ENCODE data around the gene PNKD.
"Not testable (repeated sequence)": the region's sequence is repeated elsewhere in the genome, so short reads cannot be mapped to it uniquely, and the experiment has no call there.

Gene PNKD

GRCh38 chr2:218290316-218291261, 20.3 kb downstream of the PNKD start:
- DNase-seq (ENCODE audit: extremely low spot score, insufficient read length, low read depth), result no peak
- peak; percentile 93 for FAIRE-seq

- FAIRE-seq (no peak), DNase-seq (ENCODE audit: extremely low spot score, insufficient read length, low read depth) (no peak)
These were observed 21.2 kb downstream of the PNKD start for GRCh38 chr2:218291318-218292047.

DNA sequence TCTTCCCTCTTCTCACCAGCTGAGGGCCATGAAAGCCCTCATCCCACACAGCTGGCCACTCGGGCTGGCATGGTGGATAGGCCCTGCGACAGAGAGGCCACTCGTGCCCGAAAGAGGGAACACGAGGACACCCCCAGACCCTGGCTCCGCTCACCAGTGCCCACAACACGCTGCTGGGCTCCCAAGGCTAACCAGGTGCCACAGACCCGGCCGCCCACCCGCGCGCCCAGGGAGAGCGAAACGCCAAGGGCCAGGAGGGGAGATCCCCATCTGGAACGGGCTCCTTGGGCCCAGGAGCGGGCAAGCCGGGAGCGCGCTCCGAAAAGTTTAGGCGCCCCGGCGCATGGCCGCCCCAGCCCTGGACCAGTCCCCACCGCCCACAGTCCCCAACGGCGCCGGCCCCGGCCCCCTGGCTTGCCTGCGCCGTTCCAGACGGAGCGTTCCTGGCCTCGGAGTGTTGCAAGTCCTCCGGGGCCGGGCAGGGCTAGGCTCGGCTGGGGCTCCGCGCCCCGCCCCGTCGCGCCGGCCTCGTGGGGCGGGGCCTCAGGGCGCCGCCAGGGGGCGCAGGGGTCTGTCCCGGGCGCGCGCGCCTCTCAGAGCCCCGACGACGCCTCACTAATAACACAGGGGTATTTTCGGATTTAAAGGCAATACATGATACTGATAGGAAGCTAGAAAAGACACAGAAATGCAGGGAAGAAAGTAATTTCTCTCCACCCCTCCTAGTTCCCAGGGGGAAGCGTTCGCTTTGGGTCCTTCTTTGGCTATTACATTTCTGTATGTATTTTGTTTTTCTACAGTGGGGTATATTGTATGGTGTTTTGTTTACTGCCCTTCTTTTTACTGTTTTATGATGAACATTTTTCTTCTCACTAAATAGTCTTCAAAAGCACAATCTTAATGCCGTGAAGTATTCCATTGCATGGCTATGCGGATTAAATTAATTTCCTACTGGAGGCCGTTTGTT, 22.0 kb downstream of the PNKD start, which contains the start of gene TMBIM1:
Gene TMBIM1, minus strand, starts transcription at position 456 of the 967 bp plus-strand sequence. CDS start 10,362 bp downstream, outside the sequence.
- peak; percentile 82 for DNase-seq (ENCODE audit: extremely low spot score, insufficient read length, low read depth)

DNA sequence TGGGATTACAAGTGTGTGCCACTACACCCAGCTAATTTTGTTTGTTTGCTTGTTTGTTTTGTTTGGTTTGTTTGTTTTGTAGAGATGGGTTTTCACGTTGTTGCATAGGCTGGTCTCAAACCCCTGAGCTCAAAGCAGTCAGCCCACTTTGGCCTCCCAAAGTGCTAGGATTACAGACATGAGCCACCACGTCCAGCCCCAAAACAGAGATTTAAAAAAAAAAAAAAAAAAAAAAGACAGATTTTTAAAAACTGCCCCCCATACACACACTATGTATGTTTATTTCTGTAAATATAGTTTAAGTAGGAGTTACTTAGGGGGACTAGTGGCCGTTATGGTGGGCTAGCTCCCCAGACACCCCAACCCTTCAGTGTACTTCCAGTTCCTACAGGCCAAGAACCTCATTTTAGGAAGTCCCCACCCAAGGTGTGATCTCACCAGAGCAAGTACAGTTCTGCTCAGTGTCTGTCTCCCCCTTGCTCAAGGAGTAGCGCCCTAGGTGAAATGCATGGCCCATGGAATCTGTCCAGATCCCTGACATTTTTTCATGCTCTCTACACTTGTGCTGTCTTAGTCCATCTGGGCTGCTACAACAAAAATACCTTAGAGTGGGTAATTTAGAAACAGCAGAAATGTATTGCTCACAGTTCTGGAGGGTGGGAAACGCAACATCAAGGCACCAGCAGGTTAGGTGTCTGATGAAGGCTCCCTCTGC, 23.6 kb downstream of the PNKD start:
- no peak for FAIRE-seq
- DNase-seq (ENCODE audit: extremely low spot score, insufficient read length, low read depth), result no peak

More for the DNA sequence above, 22.0 kb downstream of the PNKD start, which contains the start of gene TMBIM1:
- peak; percentile 48 for FAIRE-seq

GRCh38 chr2:218294430-218295022, 24.2 kb downstream of the PNKD start:
- FAIRE-seq (no peak), DNase-seq (ENCODE audit: extremely low spot score, insufficient read length, low read depth) (no peak)

DNA sequence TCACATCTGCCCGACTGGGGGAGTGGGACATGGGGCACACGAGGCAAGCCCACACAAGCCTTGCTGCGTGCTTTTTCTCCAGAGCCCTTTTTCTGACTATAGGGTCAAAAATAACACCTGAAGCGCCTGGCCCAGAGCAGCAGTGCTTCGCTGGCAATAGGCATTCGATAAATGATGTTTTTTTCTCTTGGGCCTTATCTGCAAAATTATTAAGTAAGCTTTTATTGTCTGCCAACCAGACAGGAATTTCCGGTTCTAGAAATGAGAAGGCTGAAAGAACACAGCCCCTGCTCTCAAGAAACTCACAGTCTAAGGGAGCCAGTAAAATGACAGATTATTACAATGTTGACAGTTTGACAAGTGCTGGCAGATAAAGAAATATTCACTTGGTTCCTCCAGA, 24.7 kb downstream of the PNKD start:
- no peak for DNase-seq (ENCODE audit: extremely low spot score, insufficient read length, low read depth)
- no peak for FAIRE-seq

GRCh38 chr2:218296200-218296599, 25.9 kb downstream of the PNKD start:
- no peak for FAIRE-seq
- no peak for DNase-seq (ENCODE audit: extremely low spot score, insufficient read length, low read depth)

DNA sequence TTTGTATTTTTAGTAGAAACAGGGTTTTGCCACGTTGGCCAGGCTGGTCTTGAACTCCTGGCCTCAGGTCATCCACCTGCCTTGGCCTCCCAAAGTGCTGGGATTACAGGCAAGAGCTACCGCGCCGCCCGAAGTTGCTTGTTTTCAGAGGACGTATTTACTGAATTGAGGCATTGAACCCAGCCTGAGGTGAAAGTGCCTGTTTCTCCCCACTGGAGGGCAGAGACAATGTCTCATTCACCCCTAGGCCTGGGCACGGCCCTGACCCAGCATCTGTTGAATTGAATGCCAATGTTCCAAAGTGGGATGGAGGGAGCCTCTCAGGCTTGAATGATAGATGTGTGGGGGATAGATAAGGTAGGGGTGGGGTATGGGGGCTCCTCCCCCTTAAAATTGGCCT, 26.5 kb downstream of the PNKD start:
- FAIRE-seq, result no peak
- no peak for DNase-seq (ENCODE audit: extremely low spot score, insufficient read length, low read depth)

- FAIRE-seq (no peak), DNase-seq (ENCODE audit: extremely low spot score, insufficient read length, low read depth) (no peak)
These were observed 28.1 kb downstream of the PNKD start for GRCh38 chr2:218298314-218298875.

DNA sequence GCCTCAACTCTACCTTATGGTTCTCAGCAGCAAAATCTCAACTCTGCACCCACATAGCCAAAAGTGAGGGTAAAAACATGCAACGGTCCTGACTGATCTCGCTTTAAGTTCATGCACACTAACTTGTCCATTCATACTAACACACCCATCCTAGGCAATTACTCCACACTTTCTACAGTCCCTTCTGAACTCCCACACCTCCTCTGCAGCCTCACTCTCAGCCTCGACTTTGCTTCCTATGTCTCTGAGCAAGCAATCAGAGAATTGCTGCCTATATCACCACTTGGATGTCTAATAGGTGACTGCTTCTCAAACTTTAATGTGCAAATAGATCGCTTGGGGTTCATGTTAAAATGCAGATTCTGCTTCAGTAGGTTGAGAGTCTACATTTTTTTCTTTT, 29.8 kb downstream of the PNKD start:
- FAIRE-seq, result no peak
- DNase-seq (ENCODE audit: extremely low spot score, insufficient read length, low read depth), result no peak

DNA sequence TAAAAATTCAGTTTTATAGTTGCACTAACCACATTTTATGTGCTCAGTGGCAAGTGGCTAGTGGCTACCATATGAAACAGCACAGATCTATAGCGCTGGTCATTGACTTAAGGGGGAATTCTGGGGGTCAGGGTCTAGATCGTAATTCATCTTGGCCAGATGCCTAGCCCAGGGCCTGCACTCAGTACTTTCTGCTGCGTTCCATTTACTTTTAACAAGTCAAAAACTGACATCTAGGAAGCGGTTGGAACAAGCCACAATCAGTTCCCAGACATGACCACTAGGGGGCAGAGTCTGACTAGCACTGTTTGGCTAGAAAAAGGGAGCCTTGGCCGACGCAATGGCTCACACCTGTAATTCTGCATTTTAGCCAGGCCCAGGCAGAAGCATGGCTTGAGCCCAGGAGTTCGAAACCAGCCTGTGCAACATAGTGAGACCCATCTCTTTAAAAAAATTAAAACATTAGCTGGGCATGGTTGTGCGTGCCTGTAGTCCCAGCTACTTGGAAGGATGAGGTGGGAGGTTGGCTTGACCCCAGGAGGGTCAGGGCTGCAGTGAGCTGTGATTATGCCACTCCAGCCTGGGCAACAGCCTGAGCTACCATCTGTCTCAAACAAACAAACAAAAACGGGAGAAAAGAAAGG, 31.0 kb downstream of the PNKD start:
- FAIRE-seq (peak; percentile 96), DNase-seq (ENCODE audit: extremely low spot score, insufficient read length, low read depth) (no peak)

- DNase-seq (ENCODE audit: extremely low spot score, insufficient read length, low read depth) (no peak), FAIRE-seq (no peak)
These were observed 35.1 kb downstream of the PNKD start for GRCh38 chr2:218305383-218305782.

DNA sequence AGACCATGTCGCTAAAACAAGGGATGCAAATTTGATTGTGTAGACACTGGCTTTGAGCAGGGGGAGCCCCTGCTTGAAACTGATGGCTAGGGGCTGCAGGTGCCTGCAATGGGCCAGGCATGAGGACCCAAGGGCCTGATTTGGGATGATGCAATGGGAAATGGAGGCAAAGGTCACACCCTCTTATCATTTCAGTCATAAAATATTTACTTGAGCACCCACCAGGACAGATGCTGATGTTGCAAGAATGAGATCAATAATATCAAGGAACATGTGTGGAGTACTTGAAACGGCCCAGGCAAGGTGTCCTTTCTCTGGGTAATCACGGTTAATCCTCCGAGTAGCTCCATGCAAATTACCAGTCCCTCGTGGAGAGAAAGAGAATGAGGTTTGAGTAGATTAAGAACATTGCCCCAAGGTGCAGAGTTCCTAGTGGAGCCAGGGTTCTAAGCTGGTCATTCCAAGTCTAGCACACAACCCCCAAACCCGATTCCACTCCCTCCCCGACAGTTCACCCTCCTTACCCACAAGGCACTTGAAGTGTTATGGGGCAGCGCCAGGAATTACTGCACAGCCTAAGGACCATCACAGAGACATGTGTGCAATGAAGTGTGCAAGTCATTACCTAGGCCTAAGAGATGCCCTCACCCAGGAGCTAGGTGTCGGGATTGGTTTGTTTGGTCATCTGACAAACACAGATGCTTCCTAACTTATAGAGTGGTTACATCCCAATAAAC, 36.0 kb downstream of the PNKD start:
- FAIRE-seq, result no peak
- DNase-seq (ENCODE audit: extremely low spot score, insufficient read length, low read depth), result no peak

DNA sequence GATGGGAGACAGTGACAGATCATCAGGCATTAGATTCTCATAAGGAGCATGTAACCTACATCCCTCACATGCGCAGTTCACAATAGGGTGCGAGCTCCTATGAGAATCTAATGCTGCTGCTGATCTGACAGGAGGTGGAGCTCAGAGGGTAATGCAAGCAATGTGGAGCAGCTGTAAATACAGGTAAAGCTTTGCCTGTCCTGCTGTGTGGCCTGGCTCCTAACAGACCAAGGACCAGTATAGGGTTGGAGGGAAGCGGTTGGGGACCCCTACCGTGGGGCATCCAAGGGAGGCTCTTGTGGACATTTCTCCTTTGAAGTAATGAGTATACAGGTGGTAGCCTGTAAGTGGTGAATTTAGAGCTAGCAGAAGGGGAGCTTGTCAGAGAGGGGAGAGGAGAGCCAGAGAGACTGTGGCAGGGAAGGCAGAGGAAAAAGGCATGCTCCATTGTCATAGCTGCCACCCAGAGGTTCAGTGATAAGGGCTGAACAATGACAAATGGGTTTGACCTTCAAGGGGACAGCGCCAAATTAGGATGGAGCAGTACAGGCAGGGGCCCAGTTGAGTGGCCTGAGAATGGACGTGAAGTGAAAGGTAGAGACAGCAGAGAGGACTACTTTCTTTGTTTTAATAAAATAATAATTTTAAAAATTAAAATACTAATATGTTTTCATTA, 37.2 kb downstream of the PNKD start:
- no peak for FAIRE-seq
- DNase-seq (ENCODE audit: extremely low spot score, insufficient read length, low read depth), result no peak

- DNase-seq (ENCODE audit: extremely low spot score, insufficient read length, low read depth) (no peak), FAIRE-seq (no peak)
These were observed 40.7 kb downstream of the PNKD start for GRCh38 chr2:218310853-218311540.

DNA sequence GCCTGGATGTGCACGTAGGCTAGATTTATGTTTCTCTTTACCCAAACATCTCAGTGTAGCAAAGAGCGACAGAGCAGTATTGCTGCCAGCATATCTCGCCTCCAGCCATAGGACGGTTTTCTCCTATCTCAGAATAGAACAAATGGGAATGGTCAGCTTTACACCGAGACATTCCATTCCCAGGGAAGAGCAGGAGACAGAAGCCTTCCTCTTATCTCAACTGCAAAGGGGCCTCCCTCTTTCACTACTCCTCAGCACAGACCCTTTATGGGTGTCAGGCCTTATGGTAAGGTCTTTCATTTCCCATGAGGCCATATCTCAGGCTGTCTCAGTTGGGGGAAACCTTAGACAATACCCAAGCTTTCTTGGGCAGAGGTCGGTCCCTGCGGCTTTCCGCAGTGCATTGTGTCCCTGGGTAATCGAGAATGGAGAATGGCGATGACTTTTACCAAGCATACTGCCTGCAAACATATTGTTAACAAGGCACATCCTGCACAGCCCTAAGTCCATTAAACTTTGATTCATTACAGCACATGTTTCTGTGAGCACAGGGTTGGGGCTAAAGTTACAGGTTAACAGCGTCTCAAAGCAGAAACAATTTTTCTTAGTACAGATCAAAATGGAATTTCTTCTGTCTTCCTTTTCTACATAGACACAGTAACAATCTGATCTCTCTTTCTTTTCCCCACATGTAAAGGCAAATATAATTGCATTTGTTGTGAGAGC, 41.4 kb downstream of the PNKD start:
- FAIRE-seq; DNase-seq (ENCODE audit: extremely low spot score, insufficient read length, low read depth): not testable (repeated sequence)

Measured in GM18507 (cell line).